Caco-2 (cell line): ENCODE measurements around the gene PHLDA2. TPM values are rescaled to one million over a fixed set of nuclear protein-coding genes. Genes with fewer than 3 reads are reported as not detected.

Experiments
- BruUV-seq: library from RNA; stranded (reverse); fragments of 400-500 nt; replicated peaks from 2 replicates; lab custom pipeline; 2021; lab: Mats Ljungman, UMichigan
- CTCF ChIA-PET: fragments of 300-600 bp; sonication (Branson Sonifier 250); formaldehyde crosslinking; loops from one replicate; lab custom pipeline; 2022; ENCODE audit warnings: antibody characterized with exemption; lab: Charles Lee
- POLR2A ChIA-PET: fragments of 300-600 bp; sonication (Branson Sonifier 250); formaldehyde crosslinking; loops from one replicate; lab custom pipeline; 2022; ENCODE audit warnings: antibody characterized with exemption; lab: Charles Lee
- DNase-seq, 2 experiments: peaks; one replicate each; pipeline versions ENCODE4 v3.0.0 to v3.0.0-alpha.2; 2020 to 2022
- H3K27me3 ChIP-seq: replicated peaks from 2 replicates; pipeline ENCODE4 v1.6.0; 2011; ENCODE audit warnings: low read length; ENCODE audit not compliant: control insufficient read depth, insufficient read depth
- H3K36me3 ChIP-seq: 2 replicates; pipeline ENCODE4 v1.5.1; 2011; ENCODE audit warnings: low read length; ENCODE audit not compliant: control insufficient read depth, insufficient read depth
- H3K4me1 ChIP-seq: fragments of 250-450 bp; sonication (Bioruptor Pico); 2 replicates; pipeline ENCODE4 v1.5.1; 2020; ENCODE audit warnings: mild to moderate bottlenecking
- H3K4me3 ChIP-seq: 2 replicates; pipeline ENCODE4 v1.5.1; 2011; ENCODE audit warnings: low read depth, mild to moderate bottlenecking, control low read depth, low read length
- H3K9me3 ChIP-seq: fragments of 250-450 bp; sonication (Bioruptor Pico); 2 replicates; pipeline ENCODE4 v1.5.1; 2020; ENCODE audit warnings: mild to moderate bottlenecking, moderate library complexity
- H3K27ac Mint-ChIP-seq: one replicate; pipeline ENCODE4 v1.8.0; 2022; ENCODE audit warnings: mixed read lengths; ENCODE audit not compliant: unreplicated experiment
- H3K27me3 Mint-ChIP-seq: one replicate; pipeline ENCODE4 v1.8.0; 2022; ENCODE audit warnings: mixed read lengths; ENCODE audit not compliant: insufficient read depth, unreplicated experiment
- H3K36me3 Mint-ChIP-seq: one replicate; pipeline ENCODE4 v1.8.0; 2022; ENCODE audit warnings: mild to moderate bottlenecking, mixed read lengths; ENCODE audit not compliant: insufficient read depth, unreplicated experiment
- H3K4me1 Mint-ChIP-seq: one replicate; pipeline ENCODE4 v1.8.0; 2022; ENCODE audit warnings: low read depth, mixed read lengths; ENCODE audit not compliant: unreplicated experiment
- H3K4me3 Mint-ChIP-seq: one replicate; pipeline ENCODE4 v1.8.0; 2022; ENCODE audit warnings: mild to moderate bottlenecking, moderate library complexity, mixed read lengths; ENCODE audit not compliant: unreplicated experiment
- H3K9me3 Mint-ChIP-seq: one replicate; pipeline ENCODE4 v1.8.0; 2022; ENCODE audit warnings: mixed read lengths; ENCODE audit not compliant: unreplicated experiment
- CTCF ChIP-seq, 2 experiments: fragments of 200-600 bp in 1 of 2; IDR thresholded peaks; 1 replicate in 1 of 2; 2 replicates in 1 of 2; pipeline versions ENCODE4 v1.5.1 to v1.8.0; 2011 to 2022; ENCODE audit warnings: antibody characterized with exemption in 1 of 2, control low read depth in 1 of 2, inconsistent platforms in 1 of 2, low read depth in 1 of 2, low read length in 1 of 2, mild to moderate bottlenecking in 1 of 2, moderate library complexity in 1 of 2; ENCODE audit not compliant: insufficient read depth in 1 of 2, severe bottlenecking in 1 of 2, unreplicated experiment in 1 of 2
- intact Hi-C: fragments of 100-400 bp; cut with micrococcal nuclease; formaldehyde crosslinking; loops from one replicate; pipeline ENCODE4 v1.10.0; 2022; ENCODE audit not compliant: unreplicated experiment
- total RNA-seq: library from RNA; stranded (reverse); gene quantifications from 2 replicates; pipeline ENCODE4 v1.2.3, GENCODE V29; 2022

PHLDA2 gene
- total RNA-seq, 1 experiment from 2014 or later = 19.1 TPM

GRCh38 chr11:2917842-2918490 lies 11.3 kb downstream of the PHLDA2 start:
- no TSS peak for BruUV-seq
- Mint-ChIP-seq H3K4me3 (no peak overlapping the region), H3K36me3 (peaks cover 15% of the 10 kb centered on the region), H3K27ac (no peak overlapping the region), H3K27me3 (no peaks in the 10 kb centered on the region), H3K9me3 (no peaks in the 10 kb centered on the region), H3K4me1 (no peaks in the 10 kb centered on the region)
- Histone ChIP-seq H3K4me1 (peaks cover 9% of the 10 kb centered on the region), H3K36me3 (no peaks in the 10 kb centered on the region), H3K27me3 (no peaks in the 10 kb centered on the region), H3K9me3 (no peaks in the 10 kb centered on the region), H3K4me3 (no peak overlapping the region)
- no peak for DNase-seq
- ChIA-PET CTCF (no interaction called here), POLR2A (no interaction called here)
- intact Hi-C loops = loop anchor here (10.0 kb wide), 1 partner anchor 713 kb away; no protein-coding TSS in a partner anchor
- TF ChIP-seq CTCF (IDR thresholded peaks at IDR 0.05; ENCODE audit: insufficient read depth in 1 of 2, low read depth in 1 of 2, low read length in 1 of 2, severe bottlenecking in 1 of 2, unreplicated experiment in 1 of 2) = no peak

- Mint-ChIP-seq H3K4me3 (no peak overlapping the region), H3K4me1 (peaks cover under 1% of the 10 kb centered on the region), H3K9me3 (no peaks in the 10 kb centered on the region), H3K27ac (no peak overlapping the region), H3K27me3 (no peaks in the 10 kb centered on the region), H3K36me3 (peaks cover 15% of the 10 kb centered on the region)
- no TSS peak for BruUV-seq
- POLR2A ChIA-PET = interaction anchor here (1.2 kb wide), 1 partner anchor 15 kb away, joined by 4 read pairs; a partner anchor contains a TSS
- Histone ChIP-seq H3K9me3 (no peaks in the 10 kb centered on the region), H3K36me3 (no peaks in the 10 kb centered on the region), H3K27me3 (no peaks in the 10 kb centered on the region), H3K4me3 (no peak overlapping the region), H3K4me1 (peaks cover 18% of the 10 kb centered on the region)
- CTCF ChIA-PET = no interaction called here
- intact Hi-C loops = loop anchor here (10.0 kb wide), 1 partner anchor 712 kb away; no protein-coding TSS in a partner anchor
- TF ChIP-seq CTCF (IDR thresholded peaks at IDR 0.05; ENCODE audit: insufficient read depth in 1 of 2, low read depth in 1 of 2, low read length in 1 of 2, severe bottlenecking in 1 of 2, unreplicated experiment in 1 of 2) = no peak
- no peak for DNase-seq
Observed at GRCh38 chr11:2916892-2917645, 12.2 kb downstream of the PHLDA2 start.

- TF ChIP-seq CTCF (IDR thresholded peaks at IDR 0.05; ENCODE audit: insufficient read depth in 1 of 2, low read depth in 1 of 2, low read length in 1 of 2, severe bottlenecking in 1 of 2, unreplicated experiment in 1 of 2) = no peak
- Histone ChIP-seq H3K9me3 (no peaks in the 10 kb centered on the region), H3K4me3 (no peak overlapping the region), H3K4me1 (peaks cover 26% of the 10 kb centered on the region), H3K36me3 (no peaks in the 10 kb centered on the region), H3K27me3 (no peaks in the 10 kb centered on the region)
- no peak overlapping the region for H3K27ac Mint-ChIP-seq
- peaks cover 8% of the 10 kb centered on the region for H3K4me1 Mint-ChIP-seq
- ChIA-PET CTCF (no interaction called here), POLR2A (interaction anchor here (0.6 to 1.2 kb wide), 2 partner anchors 14 to 16 kb away, joined by 3 to 4 read pairs; a partner anchor contains a TSS)
- peaks cover 23% of the 10 kb centered on the region for H3K36me3 Mint-ChIP-seq
- BruUV-seq = no TSS peak
- DNase-seq = no peak
- intact Hi-C loops = loop anchor here (10.0 kb wide), 1 partner anchor 712 kb away; no protein-coding TSS in a partner anchor
- no peak overlapping the region for H3K4me3 Mint-ChIP-seq
- H3K9me3 Mint-ChIP-seq = no peaks in the 10 kb centered on the region
- H3K27me3 Mint-ChIP-seq = no peaks in the 10 kb centered on the region
Observed at GRCh38 chr11:2916114-2916891, 12.9 kb downstream of the PHLDA2 start.
